Measurements from ENCODE around the gene COL6A1.
A peak's percentile ranks its signal among the peaks of the same experiment; 100 is the strongest.
"Not testable (repeated sequence)": the region's sequence is repeated elsewhere in the genome, so short reads cannot be mapped to it uniquely, and the experiment has no call there.

Gene COL6A1

GRCh38 chr21:45965084-45965809 is 16.3 kb upstream of the COL6A1 start:
- no peak for DNase-seq (ENCODE audit: low spot score)

GRCh38 chr21:45966791-45967394 is 14.7 kb upstream of the COL6A1 start:
- no peak for DNase-seq (ENCODE audit: low spot score)

- DNase-seq (ENCODE audit: low spot score): no peak
Measured at GRCh38 chr21:45969921-45970673, 11.5 kb upstream of the COL6A1 start.

- DNase-seq (ENCODE audit: low spot score): peak; percentile 8
Measured at GRCh38 chr21:45970674-45971615, 10.6 kb upstream of the COL6A1 start.

- no peak for DNase-seq (ENCODE audit: low spot score)
Measured at GRCh38 chr21:45971616-45972352, 9.8 kb upstream of the COL6A1 start.

GRCh38 chr21:45972353-45972715 is 9.2 kb upstream of the COL6A1 start:
- DNase-seq (ENCODE audit: low spot score): no peak

GRCh38 chr21:45972716-45973474 is 8.7 kb upstream of the COL6A1 start:
- no peak for DNase-seq (ENCODE audit: low spot score)

- no peak for DNase-seq (ENCODE audit: low spot score)
Measured at GRCh38 chr21:45973475-45974072, 8.0 kb upstream of the COL6A1 start.

- DNase-seq (ENCODE audit: low spot score): no peak
Measured at GRCh38 chr21:45974073-45975019, 7.2 kb upstream of the COL6A1 start.

GRCh38 chr21:45975020-45975666 is 6.4 kb upstream of the COL6A1 start:
- DNase-seq (ENCODE audit: low spot score): no peak

- not testable (repeated sequence) for DNase-seq (ENCODE audit: low spot score)
Measured at GRCh38 chr21:45975667-45976409, 5.7 kb upstream of the COL6A1 start.

- no peak for DNase-seq (ENCODE audit: low spot score)
Measured at GRCh38 chr21:45976701-45977311, 4.8 kb upstream of the COL6A1 start.

- no peak for DNase-seq (ENCODE audit: low spot score)
Measured at GRCh38 chr21:45977396-45977795, 4.2 kb upstream of the COL6A1 start.

- DNase-seq (ENCODE audit: low spot score): no peak
Measured at GRCh38 chr21:45979141-45979631, 2.4 kb upstream of the COL6A1 start.

- DNase-seq (ENCODE audit: low spot score): no peak
Measured at GRCh38 chr21:45979651-45980050, 1.9 kb upstream of the COL6A1 start.

- no peak for DNase-seq (ENCODE audit: low spot score)
Measured at GRCh38 chr21:45980271-45980670, 1.3 kb upstream of the COL6A1 start.

GRCh38 chr21:45980697-45981096 is 873 bp upstream of the COL6A1 start:
- no peak for DNase-seq (ENCODE audit: low spot score)

Measured in hematopoietic multipotent progenitor cell treated with erythropoietin and hydrocortisone succinate and interleukin-3 and kit ligand, for 15 days (in vitro differentiated cells).